Endothelial cell of umbilical vein (primary cell): ENCODE measurements around the gene CLDN15. TPM values are rescaled to one million over a fixed set of nuclear protein-coding genes. Genes with fewer than 3 reads are reported as not detected.

ENCODE experiments used
- BruUV-seq: library from RNA; stranded (reverse); fragments of 400-500 nt; replicated peaks from 2 replicates; lab custom pipeline; 2021; lab: Mats Ljungman, UMichigan
- CTCF ChIA-PET: fragments of 300-600, 350-600 bp; sonication (Branson Sonifier 250); formaldehyde crosslinking; loops from one replicate; lab custom pipeline; 2021; ENCODE audit warnings: antibody characterized with exemption, inconsistent platforms; lab: Charles Lee
- POLR2A ChIA-PET: fragments of 300-600, 350-600 bp; sonication (Branson Sonifier 250); formaldehyde crosslinking; loops from one replicate; lab custom pipeline; 2021; ENCODE audit warnings: antibody characterized with exemption, inconsistent platforms; lab: Charles Lee
- DNase-seq: peaks from one replicate; pipeline ENCODE4 v3.0.0-alpha.2; 2011; ENCODE audit warnings: low read depth, low spot score
- FAIRE-seq: peaks from 2 replicates; lab custom pipeline; 2011; peaks lifted over from hg19 to GRCh38; lab: Jason Lieb, UNC
- H2AFZ ChIP-seq: 2 replicates; pipeline ENCODE4 v1.6.0; 2012; ENCODE audit warnings: low read depth, low read length, control low read depth, inconsistent platforms
- H3K27ac ChIP-seq: 2 replicates; pipeline ENCODE4 v1.5.1; 2011; ENCODE audit warnings: low read depth, mild to moderate bottlenecking, control low read depth, low read length, moderate library complexity; ENCODE audit not compliant: insufficient read depth
- H3K27me3 ChIP-seq, 2 experiments: 2 replicates each; pipeline versions ENCODE4 v1.6.0 to v1.6.1; 2011; ENCODE audit warnings: low read length in 2 of 2, mixed read lengths in 1 of 2; ENCODE audit not compliant: control insufficient read depth in 2 of 2, insufficient read depth in 2 of 2
- H3K36me3 ChIP-seq, 2 experiments: 2 replicates in 1 of 2; 3 replicates in 1 of 2; pipeline ENCODE4 v1.5.1; 2011; ENCODE audit warnings: low read length in 2 of 2, mild to moderate bottlenecking in 1 of 2, moderate library complexity in 1 of 2; ENCODE audit not compliant: control insufficient read depth in 2 of 2, insufficient read depth in 2 of 2; ENCODE audit errors: extremely low read depth in 1 of 2
- H3K4me1 ChIP-seq: 3 replicates; pipeline ENCODE4 v1.5.1; 2011; ENCODE audit warnings: mild to moderate bottlenecking, low read length; ENCODE audit not compliant: control insufficient read depth, insufficient read depth; ENCODE audit errors: extremely low read depth
- H3K4me2 ChIP-seq: 2 replicates; pipeline ENCODE4 v1.6.1; 2011; ENCODE audit warnings: low read length, control low read depth, mixed read lengths; ENCODE audit not compliant: insufficient read depth
- H3K4me3 ChIP-seq, 3 experiments: fragments of 200-600 bp in 1 of 3; sonication (generic), shearing (Covaris generic) in 1 of 3; replicated peaks in 1 of 3; 2 replicates each; pipeline ENCODE4 v1.5.1; 2011 to 2016; ENCODE audit warnings: control low read depth in 3 of 3, low read length in 3 of 3, mild to moderate bottlenecking in 2 of 3, inconsistent platforms in 1 of 3, low read depth in 1 of 3, moderate library complexity in 1 of 3; ENCODE audit not compliant: insufficient read depth in 1 of 3
- H3K79me2 ChIP-seq: 2 replicates; pipeline ENCODE4 v1.6.0; 2012; ENCODE audit warnings: low read length, inconsistent platforms; ENCODE audit not compliant: control insufficient read depth, insufficient read depth
- H3K9ac ChIP-seq: replicated peaks from 2 replicates; pipeline ENCODE3; 2011; ENCODE audit warnings: low read length, control low read depth; ENCODE audit not compliant: insufficient read depth; ENCODE audit errors: extremely low read depth
- H3K9me1 ChIP-seq: replicated peaks from 3 replicates; pipeline ENCODE4 v1.6.0; 2011; ENCODE audit warnings: mild to moderate bottlenecking, low read length; ENCODE audit not compliant: control insufficient read depth, insufficient read depth; ENCODE audit errors: extremely low read depth
- H3K9me3 ChIP-seq: replicated peaks from 2 replicates; pipeline ENCODE4 v1.5.1; 2012; ENCODE audit warnings: low read length, inconsistent platforms; ENCODE audit not compliant: control insufficient read depth, insufficient read depth
- H4K20me1 ChIP-seq: replicated peaks from 2 replicates; pipeline ENCODE3; 2011; ENCODE audit warnings: mild to moderate bottlenecking, low read length; ENCODE audit not compliant: control insufficient read depth, insufficient read depth; ENCODE audit errors: extremely low read depth
- EZH2 ChIP-seq: IDR thresholded peaks from 2 replicates; pipeline ENCODE4 v1.6.1; 2012; ENCODE audit warnings: borderline replicate concordance, low read depth, mild to moderate bottlenecking, moderate library complexity, low read length, inconsistent platforms; ENCODE audit not compliant: severe bottlenecking
- FOS ChIP-seq: IDR thresholded peaks from 2 replicates; pipeline ENCODE4 v1.6.1; 2011; ENCODE audit warnings: mild to moderate bottlenecking, low read length, moderate library complexity, borderline replicate concordance; ENCODE audit not compliant: insufficient read depth
- GATA2 ChIP-seq: IDR thresholded peaks from 2 replicates; pipeline ENCODE4 v1.7.0; 2011; ENCODE audit warnings: low read depth, mild to moderate bottlenecking, moderate library complexity, mixed read lengths, low read length; ENCODE audit not compliant: insufficient read length, insufficient read depth
- JUN ChIP-seq: IDR thresholded peaks from 2 replicates; pipeline ENCODE4 v1.6.1; 2011; ENCODE audit warnings: borderline replicate concordance, low read depth; ENCODE audit not compliant: insufficient read length, insufficient read depth
- MYC ChIP-seq: IDR thresholded peaks from one replicate; pipeline ENCODE4 v1.6.1; 2011; ENCODE audit warnings: mild to moderate bottlenecking, low read depth, low read length
- POLR2A ChIP-seq: IDR thresholded peaks from 2 replicates; pipeline ENCODE4 v1.6.1; 2012; ENCODE audit warnings: low read depth, mild to moderate bottlenecking, control low read depth, low read length
- POLR2AphosphoS5 ChIP-seq: IDR thresholded peaks from 2 replicates; pipeline ENCODE4 v1.6.1; 2012; ENCODE audit warnings: low read depth, mild to moderate bottlenecking, control low read depth, low read length, moderate library complexity; ENCODE audit not compliant: insufficient read depth
- dilution Hi-C: fragments of 300-500 bp; cut with MboI; formaldehyde crosslinking; loops from one replicate; pipeline ENCODE4 v1.15.0; 2019; ENCODE audit warnings: low sequenced_read_pairs; ENCODE audit not compliant: extremely low pct_ligation_motif_present
- intact Hi-C: fragments of 100-400 bp; cut with micrococcal nuclease; formaldehyde crosslinking; loops from one replicate; pipeline ENCODE4 v1.10.0; 2022
- polyA plus RNA-seq, 4 experiments: library from polyadenylated mRNA; depleted of rRNA in 3 of 4; stranded (reverse) in 3 of 4; unstranded in 1 of 4; fragments of >200 nt; gene quantifications; 2 replicates each; pipeline versions ENCODE4 v1.2.1 to v1.2.3, GENCODE V29; 2011 to 2012; ENCODE audit warnings: missing spikeins in 1 of 4
- total RNA-seq: library from RNA; stranded (reverse); gene quantifications from 2 replicates; pipeline ENCODE4 v1.2.3, GENCODE V29; 2021
- TF ChIP-seq, protein P1 (sequence below), 2 donors: IDR thresholded peaks; 1 replicate in 1 of 2; 2 replicates in 1 of 2; pipeline ENCODE4 v1.5.1; 2011; ENCODE audit warnings: low read length in 2 of 2, mild to moderate bottlenecking in 2 of 2, moderate library complexity in 2 of 2, control low read depth in 1 of 2, inconsistent platforms in 1 of 2, low read depth in 1 of 2; ENCODE audit not compliant: insufficient read depth in 1 of 2; ENCODE audit errors: extremely low read depth in 1 of 2
- TF ChIP-seq, protein P2 (sequence below): IDR thresholded peaks from 2 replicates; pipeline ENCODE4 v1.6.1; 2011; ENCODE audit not compliant: insufficient read depth, insufficient read length

Gene CLDN15
- total and polyA plus RNA-seq, 2 donors (not counting 3 experiments of a cell fraction or from before 2014, with no cell fraction given), result 11.3 to 17.7 TPM

- CTCF ChIA-PET, result interaction anchor here (0.7 to 4.5 kb wide), 14 partner anchors 8 to 105 kb away, joined by 3 to 112 read pairs (median 8); partner anchors contain the start of genes CLDN15, FIS1 and IFT22
- Histone ChIP-seq H3K79me2 (peaks cover 52% of the 10 kb centered on the region), H3K9me3 (no peaks in the 10 kb centered on the region), H3K4me2 (peak overlapping the region; percentile 93), H3K9me1 (no peaks in the 10 kb centered on the region), H3K4me3 (peak overlapping the region; percentile 75 to 84 (median 78)), H3K4me1 (peaks cover 13% of the 10 kb centered on the region), H3K27ac (peak overlapping the region; percentile 29), H3K36me3 (peaks cover 3 to 17% of the 10 kb centered on the region in 2 experiments), H3K9ac (peak overlapping the region; percentile 43), H2AFZ (peak overlapping the region; percentile 33), H4K20me1 (no peaks in the 10 kb centered on the region), H3K27me3 (no peaks in the 10 kb centered on the region)
- DNase-seq (peak; percentile 21), FAIRE-seq (no peak)
- dilution Hi-C loops (no loop called here), intact Hi-C loops (loop anchor here (1.0 kb wide), 2 partner anchors 28 to 35 kb away; partner anchors contain the start of gene FIS1)
- TSS peak; percentile 63 for BruUV-seq
- TF ChIP-seq POLR2A (no peak), GATA2 (no peak), EZH2 (no peak), FOS (no peak), MYC (no peak), POLR2AphosphoS5 (no peak), JUN (no peak)
- TF ChIP-seq, protein P1, sequence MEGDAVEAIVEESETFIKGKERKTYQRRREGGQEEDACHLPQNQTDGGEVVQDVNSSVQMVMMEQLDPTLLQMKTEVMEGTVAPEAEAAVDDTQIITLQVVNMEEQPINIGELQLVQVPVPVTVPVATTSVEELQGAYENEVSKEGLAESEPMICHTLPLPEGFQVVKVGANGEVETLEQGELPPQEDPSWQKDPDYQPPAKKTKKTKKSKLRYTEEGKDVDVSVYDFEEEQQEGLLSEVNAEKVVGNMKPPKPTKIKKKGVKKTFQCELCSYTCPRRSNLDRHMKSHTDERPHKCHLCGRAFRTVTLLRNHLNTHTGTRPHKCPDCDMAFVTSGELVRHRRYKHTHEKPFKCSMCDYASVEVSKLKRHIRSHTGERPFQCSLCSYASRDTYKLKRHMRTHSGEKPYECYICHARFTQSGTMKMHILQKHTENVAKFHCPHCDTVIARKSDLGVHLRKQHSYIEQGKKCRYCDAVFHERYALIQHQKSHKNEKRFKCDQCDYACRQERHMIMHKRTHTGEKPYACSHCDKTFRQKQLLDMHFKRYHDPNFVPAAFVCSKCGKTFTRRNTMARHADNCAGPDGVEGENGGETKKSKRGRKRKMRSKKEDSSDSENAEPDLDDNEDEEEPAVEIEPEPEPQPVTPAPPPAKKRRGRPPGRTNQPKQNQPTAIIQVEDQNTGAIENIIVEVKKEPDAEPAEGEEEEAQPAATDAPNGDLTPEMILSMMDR (IDR thresholded peaks at IDR 0.05; ENCODE audit: extremely low read depth in 1 of 2, insufficient read depth in 1 of 2, low read depth in 1 of 2, low read length in 2 of 2), result no peak
- TF ChIP-seq, protein P2, sequence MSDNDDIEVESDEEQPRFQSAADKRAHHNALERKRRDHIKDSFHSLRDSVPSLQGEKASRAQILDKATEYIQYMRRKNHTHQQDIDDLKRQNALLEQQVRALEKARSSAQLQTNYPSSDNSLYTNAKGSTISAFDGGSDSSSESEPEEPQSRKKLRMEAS, result no peak
- POLR2A ChIA-PET, result interaction anchor here (0.6 to 2.1 kb wide), 3 partner anchors 9 to 27 kb away, joined by 3 to 12 read pairs (median 4); partner anchors contain the start of gene FIS1
Measured at GRCh38 chr7:101216860-101217387, 20.7 kb downstream of the CLDN15 start.
